ENCODE data around the gene THRB. TPM values are rescaled to one million over a fixed set of nuclear protein-coding genes. Genes with fewer than 3 reads are reported as not detected.

The THRB gene
- total RNA-seq, 2 experiments from 2014 or later, result not detected

DNA sequence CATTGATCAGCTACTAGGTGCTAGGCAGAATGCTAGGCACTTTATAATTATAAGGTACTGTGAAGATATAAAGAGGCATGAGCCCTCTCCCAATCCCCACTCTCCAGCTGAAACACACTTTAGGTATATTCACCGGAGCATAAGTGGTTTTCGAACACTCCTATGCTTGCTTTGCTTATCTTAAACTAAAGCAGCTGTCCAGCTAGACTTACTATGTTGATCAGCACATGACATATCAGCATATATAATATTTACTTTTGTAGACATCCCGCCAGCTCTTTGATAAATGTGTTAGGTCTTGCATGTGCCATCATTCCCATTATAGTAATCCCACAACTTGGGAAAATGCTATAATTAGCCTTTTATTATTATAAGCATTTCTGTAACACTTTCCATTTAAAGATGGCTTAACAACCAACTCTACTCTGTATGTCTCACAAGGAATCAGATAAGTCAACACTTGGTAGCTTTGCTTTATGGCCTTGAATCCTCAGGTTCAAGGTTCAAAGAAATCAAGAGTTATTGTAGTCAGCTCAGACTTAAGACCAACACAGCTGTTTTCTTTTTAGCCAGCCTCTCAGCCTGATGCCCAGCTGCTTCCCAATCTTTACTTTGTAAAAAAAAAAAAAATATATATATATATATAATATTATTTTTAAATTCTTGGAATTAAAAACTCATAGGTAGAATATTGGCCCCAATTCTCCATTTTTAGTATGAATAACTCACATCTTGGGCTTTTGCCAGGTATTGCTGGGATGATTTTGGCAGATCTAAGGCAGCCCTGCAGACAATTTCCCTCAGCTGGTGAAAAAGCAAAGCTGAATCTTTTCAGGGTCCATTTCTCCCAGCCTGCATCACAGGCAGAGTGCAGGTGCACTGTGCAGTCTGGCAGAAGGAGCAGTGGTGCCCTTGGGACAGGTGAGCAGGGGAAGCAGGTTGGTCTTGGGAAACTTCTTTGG is 104.2 kb downstream of the THRB start:
- Mint-ChIP-seq H3K27me3 (no peaks in the 10 kb centered on the region), H3K9me3 (ENCODE audit: low read depth) (no peaks in the 10 kb centered on the region), H3K27ac (no peak overlapping the region), H3K4me3 (no peak overlapping the region), H3K36me3 (no peaks in the 10 kb centered on the region), H3K4me1 (no peaks in the 10 kb centered on the region)
- ATAC-seq (no peak), DNase-seq (no peak)
- CTCF ChIA-PET, result no interaction called here

DNA sequence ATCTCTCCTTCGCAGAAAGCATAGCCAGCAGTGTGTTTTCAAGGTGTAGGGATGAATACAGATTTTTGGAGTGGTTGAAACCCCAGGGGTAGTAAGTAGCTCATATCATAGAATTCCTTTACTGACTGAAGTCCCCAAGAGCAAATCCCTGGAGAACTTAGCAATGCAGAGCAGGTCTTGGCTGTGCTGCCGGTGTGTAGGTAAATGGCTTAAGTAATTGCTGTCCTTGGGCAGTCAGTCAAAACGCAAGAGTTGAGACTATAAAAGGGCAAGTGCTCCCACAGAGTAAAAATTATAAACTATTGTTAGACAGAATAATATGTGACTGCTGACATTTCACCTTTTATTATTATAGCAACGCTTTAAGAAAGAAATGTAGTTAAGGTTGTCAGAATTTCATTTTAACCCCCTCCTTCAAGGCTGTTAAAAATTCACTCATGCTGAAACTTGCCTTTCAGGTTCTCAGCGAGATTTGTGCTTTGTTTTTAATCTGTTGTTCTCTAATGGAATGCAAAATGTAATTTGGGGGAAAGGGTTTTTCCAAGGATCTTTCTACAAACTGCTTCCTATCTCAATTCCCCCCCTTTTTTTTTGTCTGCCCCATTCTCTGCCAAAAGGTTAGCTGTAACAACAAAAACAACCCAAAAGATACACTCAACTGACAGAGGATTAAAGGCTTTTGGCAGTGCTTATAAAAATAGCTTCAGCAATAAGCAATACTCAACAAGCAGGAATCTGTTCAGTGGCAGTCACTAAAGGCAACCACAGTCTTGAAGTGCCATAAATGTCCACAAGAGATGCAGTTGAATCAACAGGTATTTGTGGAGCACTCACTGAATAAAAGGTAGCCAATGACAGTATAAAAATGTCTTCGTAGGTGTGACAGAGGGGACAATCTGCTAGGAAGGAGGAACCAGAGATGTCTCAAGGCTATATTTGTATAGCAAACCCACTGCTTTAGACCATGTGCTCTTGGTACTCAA is 105.3 kb downstream of the THRB start:
- H3K27ac Mint-ChIP-seq, result no peak overlapping the region
- no peak overlapping the region for H3K4me3 Mint-ChIP-seq
- CTCF ChIA-PET, result no interaction called here
- no peaks in the 10 kb centered on the region for H3K9me3 Mint-ChIP-seq (ENCODE audit: low read depth)
- no peaks in the 10 kb centered on the region for H3K4me1 Mint-ChIP-seq
- DNase-seq (no peak), ATAC-seq (no peak)
- H3K27me3 Mint-ChIP-seq, result no peaks in the 10 kb centered on the region
- H3K36me3 Mint-ChIP-seq, result no peaks in the 10 kb centered on the region

DNA sequence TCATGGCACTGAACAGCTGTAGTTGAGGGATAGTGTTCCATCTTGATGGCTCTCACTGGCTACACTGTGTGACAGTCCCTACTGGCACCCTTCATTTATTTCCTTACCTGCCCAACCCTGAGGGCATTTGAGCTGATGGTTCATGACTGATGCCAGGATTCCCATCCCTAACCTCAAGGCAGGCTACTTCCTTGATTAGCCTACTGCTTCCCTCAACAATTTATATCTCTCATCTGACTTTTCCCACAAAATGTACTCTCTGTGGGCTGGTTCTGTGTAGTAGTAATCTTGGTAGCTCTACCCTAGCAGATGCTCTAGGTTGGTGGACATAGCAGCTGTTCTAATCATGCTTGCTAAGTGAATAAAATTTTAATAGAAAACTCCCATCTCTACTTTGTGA is 106.0 kb downstream of the THRB start:
- CTCF ChIA-PET, result no interaction called here
- no peaks in the 10 kb centered on the region for H3K27me3 Mint-ChIP-seq
- no peak overlapping the region for H3K27ac Mint-ChIP-seq
- no peak overlapping the region for H3K4me3 Mint-ChIP-seq
- H3K36me3 Mint-ChIP-seq, result no peaks in the 10 kb centered on the region
- no peaks in the 10 kb centered on the region for H3K9me3 Mint-ChIP-seq (ENCODE audit: low read depth)
- H3K4me1 Mint-ChIP-seq, result no peaks in the 10 kb centered on the region
- ATAC-seq (no peak), DNase-seq (no peak)

DNA sequence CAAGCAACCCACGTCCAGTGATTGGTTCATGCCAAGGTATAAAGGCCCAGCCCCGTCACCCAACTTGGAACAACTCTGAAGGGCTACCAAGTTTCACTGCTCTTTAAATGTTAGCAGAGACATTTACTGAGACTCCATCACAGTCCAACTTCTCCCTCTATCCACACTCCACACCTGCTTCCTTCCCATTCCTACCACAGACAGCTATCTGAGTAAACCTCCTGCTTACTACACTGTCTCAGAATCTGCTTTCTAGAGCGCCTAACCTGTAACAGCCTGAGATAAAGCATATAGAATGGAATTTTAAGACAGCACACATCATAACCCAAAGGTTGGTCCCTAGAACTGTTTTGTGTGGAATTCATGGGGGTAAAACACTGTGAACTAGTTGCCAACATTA is 106.5 kb downstream of the THRB start:
- no peak for ATAC-seq
- Mint-ChIP-seq H3K9me3 (ENCODE audit: low read depth) (no peaks in the 10 kb centered on the region), H3K4me1 (no peaks in the 10 kb centered on the region), H3K36me3 (no peaks in the 10 kb centered on the region), H3K27ac (no peak overlapping the region), H3K4me3 (no peak overlapping the region), H3K27me3 (no peaks in the 10 kb centered on the region)
- CTCF ChIA-PET, result no interaction called here
- DNase-seq, result no peak

DNA sequence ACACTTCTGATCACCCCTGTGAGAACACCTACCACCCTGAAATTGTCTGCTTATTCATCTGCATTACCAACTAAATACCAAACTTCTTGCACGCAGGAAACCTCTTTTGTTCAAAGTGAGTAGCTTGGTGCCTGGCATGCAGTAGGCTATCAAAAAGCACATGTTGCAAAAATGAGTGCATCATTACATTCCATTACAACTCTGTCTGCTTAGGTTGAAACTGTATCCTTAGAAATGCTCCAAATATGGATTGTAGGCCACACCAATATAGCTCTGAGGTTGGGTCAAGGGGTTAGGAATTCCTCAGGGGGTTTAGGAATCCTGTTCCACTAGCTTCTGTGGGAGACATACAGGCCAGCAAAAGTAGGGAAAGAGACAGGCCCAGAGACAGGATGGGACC is 107.2 kb downstream of the THRB start:
- DNase-seq, result no peak
- CTCF ChIA-PET, result no interaction called here
- no peak for ATAC-seq
- H3K36me3 Mint-ChIP-seq, result no peaks in the 10 kb centered on the region
- H3K4me3 Mint-ChIP-seq, result no peak overlapping the region
- H3K4me1 Mint-ChIP-seq, result no peaks in the 10 kb centered on the region
- H3K27me3 Mint-ChIP-seq, result no peaks in the 10 kb centered on the region
- no peaks in the 10 kb centered on the region for H3K9me3 Mint-ChIP-seq (ENCODE audit: low read depth)
- no peak overlapping the region for H3K27ac Mint-ChIP-seq

DNA sequence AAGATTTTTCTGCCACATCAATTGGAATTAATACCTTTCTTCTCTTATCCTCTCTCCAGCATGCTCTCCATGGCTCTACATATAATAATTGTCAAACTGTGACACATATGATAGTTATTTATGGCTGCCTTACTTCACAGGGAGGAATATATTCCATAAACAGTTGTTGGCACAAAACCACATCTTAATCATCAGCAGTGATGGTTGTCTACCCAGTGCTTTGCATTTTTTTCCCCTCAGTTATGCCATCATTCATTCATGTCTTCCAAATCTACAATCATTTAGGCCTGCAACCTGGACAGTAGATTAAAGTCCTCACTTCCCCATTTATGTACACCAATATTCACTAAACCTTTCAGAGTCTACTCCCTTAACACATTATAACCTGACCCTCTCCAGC is 107.7 kb downstream of the THRB start:
- Mint-ChIP-seq H3K27me3 (no peaks in the 10 kb centered on the region), H3K4me1 (no peaks in the 10 kb centered on the region), H3K4me3 (no peak overlapping the region), H3K27ac (no peak overlapping the region), H3K36me3 (no peaks in the 10 kb centered on the region), H3K9me3 (ENCODE audit: low read depth) (no peaks in the 10 kb centered on the region)
- CTCF ChIA-PET, result no interaction called here
- DNase-seq (no peak), ATAC-seq (no peak)

DNA sequence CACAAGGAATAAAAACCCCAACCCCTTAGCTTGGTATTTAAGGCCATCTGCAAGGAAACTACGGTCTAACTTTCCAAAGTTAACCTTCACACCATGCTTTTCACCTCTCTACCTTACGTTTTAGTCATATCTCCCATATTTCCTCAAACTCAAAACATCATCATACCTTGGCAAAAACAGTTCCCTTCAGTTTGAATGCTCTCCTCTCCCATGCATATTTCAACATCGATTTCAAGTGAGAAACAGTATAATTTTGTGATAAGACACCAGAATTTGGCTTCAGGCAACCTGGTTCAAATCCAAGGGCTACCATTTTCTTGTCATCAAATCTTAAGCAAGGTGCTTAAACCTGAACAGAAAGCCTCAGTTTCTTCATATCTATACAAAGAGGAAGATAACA is 108.2 kb downstream of the THRB start:
- Mint-ChIP-seq H3K4me1 (no peaks in the 10 kb centered on the region), H3K27me3 (no peaks in the 10 kb centered on the region), H3K4me3 (no peak overlapping the region), H3K27ac (no peak overlapping the region), H3K36me3 (no peaks in the 10 kb centered on the region), H3K9me3 (ENCODE audit: low read depth) (no peaks in the 10 kb centered on the region)
- CTCF ChIA-PET, result no interaction called here
- ATAC-seq (no peak), DNase-seq (no peak)

DNA sequence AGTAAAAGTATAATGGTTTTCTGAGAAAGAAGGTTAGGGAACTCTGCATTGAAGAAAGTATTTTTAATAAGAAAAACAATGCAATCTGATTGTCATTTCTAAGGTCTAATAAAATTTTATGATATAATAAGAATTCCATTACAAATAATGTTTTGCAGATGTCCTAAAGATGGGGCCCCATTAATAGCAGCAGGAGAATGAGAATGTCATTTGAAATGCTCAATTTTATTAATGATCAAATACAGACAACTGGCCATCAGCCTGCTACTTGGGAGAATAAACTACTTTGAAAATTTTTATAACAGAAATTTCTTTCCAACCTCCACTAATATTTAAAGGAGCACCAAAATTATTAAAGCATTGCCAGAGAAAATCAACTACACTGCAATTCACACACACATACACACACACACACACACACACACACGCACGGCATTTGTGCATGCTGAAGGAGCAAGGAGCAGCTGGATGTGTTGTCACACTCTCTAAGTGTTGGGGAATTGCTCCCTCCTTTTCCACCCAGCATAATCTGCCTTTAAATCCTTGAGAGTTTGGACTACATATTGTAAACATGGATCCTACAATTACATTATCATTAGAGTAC is 109.5 kb downstream of the THRB start:
- no peaks in the 10 kb centered on the region for H3K9me3 Mint-ChIP-seq (ENCODE audit: low read depth)
- H3K4me1 Mint-ChIP-seq, result no peaks in the 10 kb centered on the region
- CTCF ChIA-PET, result no interaction called here
- H3K4me3 Mint-ChIP-seq, result no peak overlapping the region
- no peak for DNase-seq
- no peaks in the 10 kb centered on the region for H3K36me3 Mint-ChIP-seq
- ATAC-seq, result no peak
- no peaks in the 10 kb centered on the region for H3K27me3 Mint-ChIP-seq
- H3K27ac Mint-ChIP-seq, result no peak overlapping the region

DNA sequence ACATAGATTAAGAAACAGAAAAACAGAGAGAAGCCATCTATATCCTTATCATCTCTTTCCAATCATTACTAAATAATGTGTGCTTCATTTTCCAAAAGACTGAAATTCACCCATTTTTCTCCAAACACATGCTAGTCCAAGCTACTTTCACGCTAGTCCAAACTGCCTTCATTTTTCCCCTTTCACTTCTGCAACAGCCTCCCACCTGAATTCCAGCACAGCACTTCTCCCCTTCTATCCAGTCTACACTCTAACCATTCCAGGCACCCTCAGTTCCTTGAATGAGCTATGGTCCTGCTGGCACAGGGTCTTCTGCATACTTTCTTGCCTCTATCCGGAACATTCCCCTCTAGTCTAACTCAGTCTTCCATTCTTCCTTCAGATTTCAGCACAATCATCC is 112.0 kb downstream of the THRB start:
- no peak overlapping the region for H3K27ac Mint-ChIP-seq
- H3K4me1 Mint-ChIP-seq, result no peaks in the 10 kb centered on the region
- DNase-seq, result no peak
- no peaks in the 10 kb centered on the region for H3K27me3 Mint-ChIP-seq
- no peak for ATAC-seq
- no peaks in the 10 kb centered on the region for H3K9me3 Mint-ChIP-seq (ENCODE audit: low read depth)
- CTCF ChIA-PET, result no interaction called here
- no peaks in the 10 kb centered on the region for H3K36me3 Mint-ChIP-seq
- H3K4me3 Mint-ChIP-seq, result no peak overlapping the region

DNA sequence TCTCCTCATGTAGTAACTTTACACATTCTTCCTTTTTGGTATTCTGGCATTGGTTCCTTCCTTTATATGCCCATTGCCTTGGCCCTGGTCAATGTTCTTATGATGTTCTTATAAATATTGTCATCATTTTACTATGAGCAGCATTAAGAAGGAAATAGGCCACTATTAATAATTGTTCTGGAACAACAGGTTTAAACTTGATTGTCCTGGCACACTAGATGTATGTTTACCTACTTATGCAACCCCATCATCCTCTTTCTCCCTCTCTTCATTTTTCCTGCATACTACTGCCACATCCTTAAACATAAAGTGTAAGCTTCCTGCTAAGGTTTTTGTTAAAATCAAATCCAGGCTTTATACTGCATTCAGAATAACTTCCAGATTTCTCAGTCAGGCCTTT is 114.7 kb downstream of the THRB start:
- Mint-ChIP-seq H3K27me3 (no peaks in the 10 kb centered on the region), H3K9me3 (ENCODE audit: low read depth) (no peaks in the 10 kb centered on the region), H3K27ac (no peak overlapping the region), H3K4me1 (no peaks in the 10 kb centered on the region), H3K36me3 (no peaks in the 10 kb centered on the region), H3K4me3 (no peak overlapping the region)
- DNase-seq (no peak), ATAC-seq (no peak)
- CTCF ChIA-PET, result no interaction called here

DNA sequence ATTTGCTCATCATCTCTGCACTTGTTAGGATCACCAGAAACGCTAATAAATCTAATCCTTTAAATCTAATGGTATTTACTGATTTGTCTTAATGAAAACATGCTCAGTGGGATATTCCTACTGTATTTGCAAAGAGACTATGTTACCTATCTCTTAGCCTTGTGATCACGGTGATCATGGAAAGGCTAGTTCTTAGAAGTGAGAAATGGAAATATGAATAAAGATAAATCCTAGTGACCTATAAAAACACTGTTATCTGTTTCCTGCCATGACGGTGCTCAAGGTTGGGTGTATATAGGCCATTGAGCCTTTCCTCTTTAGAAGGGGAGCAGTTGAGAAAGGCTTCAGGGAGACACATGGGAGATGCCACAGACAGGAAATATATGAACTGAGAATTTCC is 116.3 kb downstream of the THRB start:
- Mint-ChIP-seq H3K4me3 (no peak overlapping the region), H3K9me3 (ENCODE audit: low read depth) (no peaks in the 10 kb centered on the region), H3K36me3 (no peaks in the 10 kb centered on the region), H3K27me3 (no peaks in the 10 kb centered on the region), H3K27ac (no peak overlapping the region), H3K4me1 (no peaks in the 10 kb centered on the region)
- CTCF ChIA-PET, result no interaction called here
- no peak for ATAC-seq
- no peak for DNase-seq

DNA sequence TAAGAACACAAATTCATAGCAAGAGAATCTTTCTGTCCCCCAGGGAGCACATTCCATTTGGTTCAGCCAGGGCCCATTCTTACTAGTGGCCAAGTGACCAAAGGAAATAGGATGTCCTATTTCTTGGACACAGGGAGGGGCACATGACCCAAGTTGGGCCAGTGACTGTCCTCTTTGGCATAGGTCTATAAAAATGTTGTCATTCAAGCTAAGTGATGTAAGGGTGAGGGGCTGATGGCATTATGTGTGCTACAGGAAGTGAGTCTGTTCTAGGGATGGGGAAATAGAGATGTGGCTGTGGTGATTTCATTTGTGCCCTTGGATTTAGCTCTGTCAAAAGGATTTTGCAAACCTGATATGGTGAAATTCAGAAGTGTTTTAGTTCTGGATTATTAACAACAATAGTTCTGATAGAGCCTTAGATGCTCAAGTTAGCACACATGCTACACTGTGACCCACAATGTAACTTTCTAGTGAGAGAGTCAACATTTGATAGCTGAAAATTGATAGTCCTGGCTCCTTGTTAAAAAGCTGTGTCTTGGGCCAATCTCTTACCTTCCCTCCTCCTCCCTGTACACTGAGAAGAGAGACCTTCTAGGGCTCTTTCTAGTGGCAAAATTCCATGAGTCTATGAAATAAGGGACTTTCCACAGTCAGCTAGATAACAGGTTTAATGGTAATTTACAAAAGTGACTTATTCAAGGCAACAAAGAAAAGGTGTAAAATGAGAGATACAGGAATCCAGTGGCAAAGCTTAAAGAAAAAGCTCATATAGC is 117.2 kb downstream of the THRB start:
- CTCF ChIA-PET, result no interaction called here
- no peak for DNase-seq
- H3K27me3 Mint-ChIP-seq, result no peaks in the 10 kb centered on the region
- no peak for ATAC-seq
- H3K36me3 Mint-ChIP-seq, result no peaks in the 10 kb centered on the region
- no peak overlapping the region for H3K4me3 Mint-ChIP-seq
- no peaks in the 10 kb centered on the region for H3K9me3 Mint-ChIP-seq (ENCODE audit: low read depth)
- H3K4me1 Mint-ChIP-seq, result no peaks in the 10 kb centered on the region
- no peak overlapping the region for H3K27ac Mint-ChIP-seq

DNA sequence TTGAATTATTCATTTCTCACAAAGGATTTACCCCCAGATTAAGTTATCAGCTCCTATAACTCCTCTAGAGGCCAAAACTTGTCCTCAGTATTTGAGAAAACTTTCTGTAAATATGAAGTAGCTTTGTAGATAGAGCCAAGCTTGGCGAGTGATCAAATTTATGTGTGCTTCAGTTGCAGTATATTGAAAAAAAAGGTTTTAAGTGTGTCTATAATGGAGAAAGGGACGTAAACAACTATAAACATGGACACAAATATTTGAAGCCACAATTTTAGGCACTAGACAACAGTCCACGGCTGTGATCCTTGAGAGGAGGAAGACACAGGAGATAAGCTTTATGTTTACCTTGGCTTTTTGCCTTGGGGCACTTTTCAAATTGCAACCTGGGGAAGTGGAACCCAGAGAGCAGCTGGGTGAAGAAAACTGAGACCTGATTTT is 118.7 kb downstream of the THRB start:
- no peak for DNase-seq
- H3K36me3 Mint-ChIP-seq, result no peaks in the 10 kb centered on the region
- ATAC-seq, result no peak
- no peak overlapping the region for H3K27ac Mint-ChIP-seq
- CTCF ChIA-PET, result no interaction called here
- no peaks in the 10 kb centered on the region for H3K27me3 Mint-ChIP-seq
- no peak overlapping the region for H3K4me3 Mint-ChIP-seq
- no peaks in the 10 kb centered on the region for H3K9me3 Mint-ChIP-seq (ENCODE audit: low read depth)
- no peaks in the 10 kb centered on the region for H3K4me1 Mint-ChIP-seq

All from activated CD8-positive, alpha-beta memory T cell treated with anti-CD3 and anti-CD28 coated beads, Interleukin-2, amount 10 ng/mL, durations not matched to agents 7 days and 5 days (primary cell).